Measurements from ENCODE around the gene PALLD.
A peak's percentile ranks its signal among the peaks of the same experiment; 100 is the strongest.
"Not testable (repeated sequence)": the region's sequence is repeated elsewhere in the genome, so short reads cannot be mapped to it uniquely, and the experiment has no call there.

Gene PALLD

DNA sequence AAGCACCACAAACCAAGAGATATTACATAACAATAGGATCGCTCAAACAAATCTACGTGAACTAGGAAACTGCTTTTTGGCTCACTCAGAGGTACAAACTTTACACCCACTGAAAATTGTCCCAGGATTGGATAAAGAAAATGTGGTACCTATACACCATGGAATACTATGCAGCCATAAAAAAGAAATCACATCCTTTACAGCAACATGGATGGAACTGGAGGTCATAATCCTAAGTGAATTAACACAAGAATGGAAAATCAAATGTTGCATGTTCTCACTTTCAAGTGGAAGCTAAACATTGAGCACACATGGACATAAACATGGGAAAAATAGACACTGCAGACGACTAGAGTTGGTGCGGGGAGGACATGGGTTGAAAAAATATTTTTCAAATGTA is 305.4 kb downstream of the PALLD start:
- DNase-seq: no peak
- intact Hi-C loops (cut with DNase I): no loop called here

DNA sequence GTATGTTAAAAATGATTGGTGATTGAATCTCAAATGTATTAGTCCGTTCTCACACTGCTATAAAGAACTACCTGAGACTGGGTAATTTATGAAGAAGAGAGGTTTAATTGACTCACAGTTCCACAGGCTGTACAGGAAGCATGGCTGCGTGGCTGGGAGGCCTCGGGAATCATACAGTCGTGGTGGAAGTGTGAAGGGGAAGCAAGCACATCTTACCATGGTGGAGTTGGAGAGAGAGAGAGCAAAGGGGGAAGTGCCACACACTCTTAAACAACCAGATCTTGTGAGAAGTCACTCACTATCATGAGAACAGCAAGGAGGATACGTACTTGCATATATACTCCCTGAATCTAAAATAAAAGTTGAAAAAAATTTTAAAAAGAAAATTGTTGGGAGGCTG is 306.2 kb downstream of the PALLD start:
- DNase-seq; intact Hi-C loops (cut with DNase I): not testable (repeated sequence)

DNA sequence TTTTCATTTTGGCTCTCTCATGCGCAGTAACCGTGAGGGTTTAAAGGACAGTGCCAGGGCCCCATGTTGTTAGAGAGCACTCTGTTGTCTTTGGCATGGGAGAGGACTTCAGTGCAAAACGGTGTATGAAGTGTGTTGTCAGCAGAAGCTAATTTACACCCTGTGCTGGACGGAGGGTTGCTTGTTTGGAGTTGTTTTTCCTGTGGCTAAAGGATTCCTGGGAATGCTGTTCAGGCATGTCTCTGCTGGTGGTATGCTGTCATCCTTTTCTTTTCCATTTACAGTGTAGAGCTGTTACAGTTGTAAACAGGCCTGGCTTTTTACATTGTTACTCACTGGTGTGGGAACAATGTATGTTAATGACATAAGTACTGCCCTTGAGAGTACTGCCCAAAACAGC is 306.9 kb downstream of the PALLD start:
- DNase-seq: no peak

DNA sequence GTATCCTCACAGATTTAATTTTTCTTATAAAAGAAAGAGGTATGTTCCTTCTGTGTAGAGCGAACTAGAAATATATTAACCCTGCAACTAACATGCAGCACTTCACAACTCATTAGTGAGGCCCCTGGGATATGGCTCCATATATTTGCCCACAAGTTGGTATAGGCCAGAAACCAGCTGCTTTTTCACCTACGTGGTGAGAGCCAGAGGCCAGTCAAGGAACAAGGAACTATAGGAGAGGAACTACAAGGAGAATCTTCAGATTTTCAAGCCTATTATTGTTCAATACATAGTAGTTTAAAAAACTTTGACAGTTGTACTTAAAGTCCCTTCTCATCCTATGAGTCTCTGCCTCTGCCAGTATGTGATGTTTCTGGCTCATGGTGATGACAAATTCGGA is 307.3 kb downstream of the PALLD start:
- no peak for DNase-seq
- intact Hi-C loops (cut with DNase I): no loop called here

More for the DNA sequence above, 306.9 kb downstream of the PALLD start:
- intact Hi-C loops (cut with DNase I): no loop called here

DNA sequence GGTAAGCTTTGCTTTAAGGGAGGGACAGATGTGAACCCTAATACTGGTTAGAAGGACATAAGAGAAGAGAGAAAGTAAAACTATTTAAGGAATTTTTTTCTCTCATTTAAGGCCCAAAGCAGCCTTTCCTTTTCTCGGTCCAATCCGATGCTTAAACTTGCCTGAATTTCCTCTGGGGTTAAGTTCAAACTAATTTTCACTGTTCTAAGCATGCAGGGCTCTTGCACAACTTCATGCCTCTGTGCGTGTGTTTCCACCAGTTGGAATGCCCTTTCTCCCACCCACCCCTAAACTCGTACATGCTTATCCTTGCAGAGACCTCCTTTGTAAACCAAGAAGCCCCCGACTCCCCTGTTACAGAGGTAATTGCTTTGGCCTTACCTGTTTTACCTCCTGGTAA is 308.5 kb downstream of the PALLD start:
- no peak for DNase-seq

GRCh38 chr4:168806247-168806646 is 309.4 kb downstream of the PALLD start:
- DNase-seq; intact Hi-C loops (cut with DNase I): not testable (repeated sequence)

More for the DNA sequence above, 308.5 kb downstream of the PALLD start:
- intact Hi-C loops (cut with DNase I): no loop called here

GRCh38 chr4:168811207-168811606 is 314.4 kb downstream of the PALLD start:
- no peak for DNase-seq
- intact Hi-C loops (cut with DNase I): no loop called here

DNA sequence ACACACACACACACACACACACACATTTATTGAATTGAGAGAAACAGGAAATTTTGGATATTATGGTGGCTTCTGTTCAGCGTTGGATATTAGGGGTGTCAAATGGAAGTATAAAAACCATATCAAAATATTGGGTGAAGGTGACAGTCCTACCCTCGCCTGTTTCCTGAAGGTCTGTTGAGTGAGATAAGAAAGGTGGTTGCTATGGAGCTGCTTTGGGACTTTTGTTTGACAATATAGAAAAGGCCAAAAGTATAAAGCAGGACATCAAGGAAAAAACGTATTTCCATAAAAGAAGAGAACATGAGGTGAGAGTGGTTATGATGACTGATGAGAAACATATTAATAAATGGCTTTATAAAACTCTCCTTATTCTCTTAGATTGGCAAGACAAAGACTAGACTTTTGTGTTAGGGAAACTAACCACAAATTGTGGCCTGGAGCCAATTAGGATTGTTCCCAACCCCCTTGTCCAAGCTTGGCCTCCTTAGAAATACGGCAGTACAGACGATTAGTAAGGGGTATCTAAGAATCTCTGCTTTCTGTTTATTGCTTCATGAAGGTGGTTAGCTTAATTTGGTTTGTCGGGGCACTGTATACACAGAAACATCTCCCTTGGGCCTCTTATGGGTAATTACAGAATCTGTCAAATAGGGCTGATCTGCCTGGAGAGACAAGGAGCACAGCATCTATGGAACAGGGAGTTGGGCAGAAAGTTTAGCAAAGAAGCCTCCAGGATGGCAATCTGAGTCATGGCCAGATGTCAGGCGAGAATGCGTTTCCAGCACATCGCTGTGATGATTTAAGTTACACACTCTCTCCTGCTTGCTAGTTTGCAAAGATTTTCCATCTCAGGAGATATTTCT is 315.2 kb downstream of the PALLD start:
- DNase-seq: no peak
- intact Hi-C loops (cut with DNase I): no loop called here

DNA sequence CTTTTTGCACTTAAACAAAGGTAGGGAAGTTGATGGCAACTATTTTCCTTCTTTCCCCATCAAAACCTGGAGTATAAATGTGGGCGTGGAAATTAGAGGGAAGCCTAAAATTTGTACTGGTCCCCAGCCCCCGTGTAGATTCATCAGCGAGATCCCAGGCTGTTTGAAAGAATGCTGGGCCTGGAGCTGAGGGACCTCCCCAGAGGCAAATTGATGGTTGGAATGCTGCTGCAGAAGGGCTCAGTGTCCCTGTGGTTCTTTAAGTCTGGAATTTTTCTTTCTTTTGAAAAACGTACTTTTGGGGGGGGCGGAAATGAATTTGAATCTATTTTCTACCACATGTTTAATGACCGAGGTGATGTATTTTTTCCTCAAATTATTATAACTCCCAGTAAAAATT is 316.0 kb downstream of the PALLD start:
- no peak for DNase-seq
- intact Hi-C loops (cut with DNase I): no loop called here

GRCh38 chr4:168813890-168814289 is 317.0 kb downstream of the PALLD start:
- intact Hi-C loops (cut with DNase I): no loop called here

DNA sequence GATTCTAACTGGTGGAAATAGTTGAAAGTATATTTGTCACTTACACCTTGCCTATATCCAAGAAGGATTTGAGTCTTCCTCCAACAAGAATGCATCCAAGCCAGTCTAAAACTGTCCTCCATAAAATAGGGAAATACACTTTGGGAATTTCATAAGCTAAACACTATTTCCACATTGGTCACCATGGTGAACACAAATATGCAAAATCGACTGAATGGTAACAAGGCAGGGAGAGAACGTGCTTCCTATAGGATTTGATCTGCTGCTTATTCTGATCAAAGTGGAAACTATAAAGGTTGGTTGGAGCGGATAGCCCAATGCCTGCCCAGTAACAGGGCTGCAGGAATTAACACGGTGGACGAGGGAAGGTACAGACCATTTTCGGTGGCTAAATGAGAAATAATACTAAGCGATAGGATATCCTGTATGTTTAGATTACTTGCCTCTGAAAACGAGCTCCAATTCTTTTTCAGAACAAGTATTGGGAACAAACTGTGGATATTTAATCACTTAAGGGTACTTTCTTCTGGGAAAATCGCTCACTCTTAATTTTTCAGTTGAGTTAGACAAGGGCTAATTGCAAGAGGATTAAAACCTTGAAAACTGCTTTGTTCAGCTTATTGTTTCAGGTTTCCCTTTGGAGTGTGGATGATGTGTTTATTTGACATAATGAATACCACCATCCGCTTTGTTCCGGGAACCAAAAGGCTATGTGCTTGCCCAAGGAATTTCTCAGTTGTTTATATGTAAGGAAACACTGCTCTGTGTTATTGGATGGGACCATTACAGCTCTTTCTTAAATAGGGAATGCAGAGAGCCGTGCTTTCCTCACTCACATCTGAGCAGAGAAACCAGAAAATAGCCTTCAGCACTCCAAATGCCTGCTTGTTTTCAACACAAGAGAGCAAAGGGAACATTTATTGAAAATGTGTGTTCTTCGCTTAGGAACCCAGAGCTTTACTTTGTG is 318.8 kb downstream of the PALLD start:
- DNase-seq: no peak
- intact Hi-C loops (cut with DNase I): no loop called here

More at GRCh38 chr4:168813890-168814289, 317.0 kb downstream of the PALLD start:
- no peak for DNase-seq

DNA sequence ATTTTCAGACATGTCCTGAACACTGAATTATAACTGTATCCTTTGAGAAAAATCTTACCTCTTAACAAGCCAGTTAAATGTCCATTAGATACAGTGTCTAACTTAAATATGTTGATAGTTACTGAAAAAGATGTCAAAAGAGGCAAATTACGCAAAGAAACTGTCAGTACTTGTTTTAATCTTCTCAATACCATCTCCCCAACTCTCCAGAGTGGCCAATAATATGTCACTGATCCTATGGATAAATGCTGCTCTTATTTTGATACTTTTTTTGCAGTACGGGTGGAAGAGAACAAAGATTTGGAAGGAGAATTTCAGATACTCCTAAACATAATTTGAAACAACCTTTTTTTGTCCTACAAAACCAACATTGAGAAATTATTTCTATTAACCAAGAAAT is 320.5 kb downstream of the PALLD start:
- intact Hi-C loops (cut with DNase I): no loop called here
- DNase-seq: no peak

GRCh38 chr4:168822481-168822880 is 325.6 kb downstream of the PALLD start:
- intact Hi-C loops (cut with DNase I): no loop called here
- DNase-seq: no peak

DNA sequence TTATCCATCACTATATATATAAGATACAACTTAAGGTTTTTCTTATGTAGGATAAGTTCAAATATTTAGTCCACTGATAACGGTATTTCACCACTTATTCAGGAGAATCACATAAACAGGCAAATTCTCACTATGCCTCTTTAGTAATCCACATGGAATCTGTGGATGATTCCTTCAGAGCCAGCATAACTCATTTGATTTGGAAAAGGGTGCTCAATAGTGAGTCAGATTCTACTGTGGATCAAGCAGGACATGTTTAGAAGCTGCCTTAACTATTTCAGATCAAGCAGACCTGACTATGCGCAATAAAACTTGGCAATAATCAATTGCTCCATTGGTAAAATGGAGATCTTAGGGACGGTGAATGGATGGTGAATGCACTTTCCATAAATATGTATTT is 329.1 kb downstream of the PALLD start:
- no peak for DNase-seq
- intact Hi-C loops (cut with DNase I): no loop called here

GRCh38 chr4:168826620-168827019 is 329.8 kb downstream of the PALLD start:
- DNase-seq: no peak

GRCh38 chr4:168830777-168831512 is 334.1 kb downstream of the PALLD start:
- intact Hi-C loops (cut with DNase I): no loop called here
- no peak for DNase-seq

More at GRCh38 chr4:168826620-168827019, 329.8 kb downstream of the PALLD start:
- intact Hi-C loops (cut with DNase I): no loop called here

GRCh38 chr4:168831585-168831918 is 334.7 kb downstream of the PALLD start:
- intact Hi-C loops (cut with DNase I): no loop called here
- DNase-seq: no peak

- peak in 9 of 10 donors; percentile 51 to 94 (median 59) for DNase-seq
- intact Hi-C loops (cut with DNase I): no loop called here
These were observed 335.3 kb downstream of the PALLD start for GRCh38 chr4:168831919-168832762.

DNA sequence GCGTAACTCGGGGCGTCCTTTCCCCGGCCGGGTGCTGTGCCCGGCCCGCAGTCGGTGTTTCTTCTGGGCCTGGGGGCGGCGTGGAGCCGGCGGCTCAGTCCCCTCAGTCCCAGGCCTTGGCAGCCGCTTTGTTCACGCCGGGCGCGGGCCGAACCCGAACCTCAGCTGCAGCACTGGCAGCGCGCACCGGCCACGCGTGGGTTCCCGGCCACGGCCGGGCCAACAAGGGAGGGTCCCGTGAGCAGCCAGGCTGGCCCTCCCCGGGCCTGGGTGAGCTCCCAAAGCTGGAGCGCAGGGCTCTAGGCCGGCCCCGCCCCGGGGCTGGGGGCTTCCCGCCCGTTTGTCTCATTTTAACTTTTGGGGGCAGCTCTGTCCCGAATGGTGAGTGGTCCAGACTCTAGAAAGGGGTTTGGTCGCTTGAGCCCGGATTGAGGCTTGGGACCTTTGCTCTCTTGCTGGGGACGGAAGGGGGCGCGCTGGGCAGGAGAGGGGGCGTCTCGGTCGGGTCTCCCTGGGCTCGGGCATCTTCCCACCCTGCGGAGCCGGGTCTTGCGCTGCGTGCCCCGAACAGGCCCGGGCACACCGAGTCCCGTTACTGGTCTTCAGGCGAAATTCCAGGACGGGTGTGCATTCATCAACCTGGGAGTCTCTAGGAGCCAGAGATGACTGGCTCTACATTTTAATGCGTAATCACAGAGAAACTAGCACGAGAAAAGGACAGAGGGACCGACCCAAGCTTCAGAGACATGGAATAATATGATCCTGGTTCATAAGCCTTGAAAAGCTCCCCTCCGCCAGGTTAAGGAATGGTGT is 336.1 kb downstream of the PALLD start:
- peak in 9 of 10 donors; percentile 27 to 85 (median 38) for DNase-seq
- intact Hi-C loops (cut with DNase I): no loop called here

Data from posterior cingulate gyrus (tissue), 11 donors.